HepG2 (cell line): Measurements from ENCODE around the gene MAP3K8. TPM values are rescaled to one million over a fixed set of nuclear protein-coding genes. Genes with fewer than 3 reads are reported as not detected.

Experiments
- ATAC-seq: fragments of 200-7000 bp; cut with Tn5 transposase; 3 replicates; pipeline ENCODE4 v1.9.1; 2020; ENCODE audit warnings: mild to moderate bottlenecking, moderate library complexity
- BruUV-seq: library from RNA; stranded (reverse); fragments of 400-500 nt; replicated peaks from 2 replicates; lab custom pipeline; 2021; lab: Mats Ljungman, UMichigan
- CTCF ChIA-PET: fragments of 300-600 bp; formaldehyde crosslinking; extraction: SDS; loops from one replicate; lab custom pipeline; 2021; ENCODE audit warnings: low total read pairs, inconsistent platforms, low intra/inter-chr PET ratio; lab: Yijun Ruan, JAX
- POLR2A ChIA-PET: fragments of 350-600 bp; sonication (Branson Sonifier 250); formaldehyde crosslinking; loops from one replicate; lab custom pipeline; 2020; ENCODE audit warnings: antibody characterized with exemption, inconsistent platforms; lab: Yijun Ruan, JAX
- DNase-seq: peaks from one replicate; pipeline ENCODE4 v3.0.0-alpha.2; 2015; ENCODE audit warnings: low spot score
- FAIRE-seq: peaks from 3 replicates; lab custom pipeline; 2011; peaks lifted over from hg19 to GRCh38; lab: Jason Lieb, UNC
- H2AFZ ChIP-seq: one replicate; pipeline ENCODE4 v1.6.1; 2011; ENCODE audit warnings: low read length, inconsistent platforms
- H3K27ac ChIP-seq: fragments of 300-600 bp; 3 replicates; pipeline ENCODE4 v1.8.0; 2011; ENCODE audit warnings: mixed run types, mild to moderate bottlenecking, mixed read lengths, low read length, inconsistent platforms; ENCODE audit not compliant: insufficient read depth; ENCODE audit errors: extremely low read length
- H3K27me3 ChIP-seq, 2 experiments: fragments of 200-600 bp in 1 of 2; 2 replicates in 1 of 2; 3 replicates in 1 of 2; pipeline versions ENCODE4 v1.6.0 to v1.8.0; 2011; ENCODE audit warnings: low read length in 2 of 2, mild to moderate bottlenecking in 2 of 2, moderate library complexity in 2 of 2, inconsistent platforms in 1 of 2; ENCODE audit not compliant: insufficient read depth in 2 of 2, control insufficient read depth in 1 of 2
- H3K36me3 ChIP-seq, 2 experiments: fragments of 200-600 bp in 1 of 2; replicated peaks in 1 of 2; 2 replicates in 1 of 2; 3 replicates in 1 of 2; pipeline versions ENCODE4 v1.5.1 to v1.8.0; 2011; ENCODE audit warnings: low read length in 2 of 2, inconsistent platforms in 1 of 2; ENCODE audit not compliant: insufficient read depth in 2 of 2, control insufficient read depth in 1 of 2
- H3K4me1 ChIP-seq: 2 replicates; pipeline ENCODE4 v1.5.1; 2012; ENCODE audit warnings: low read length, inconsistent platforms; ENCODE audit not compliant: insufficient read depth
- H3K4me2 ChIP-seq: 2 replicates; pipeline ENCODE4 v1.6.0; 2011; ENCODE audit warnings: low read depth, low read length, inconsistent platforms
- H3K4me3 ChIP-seq, 3 experiments: fragments of 200-600 bp in 1 of 3; sonication (generic), shearing (Covaris generic) in 1 of 3; replicated peaks in 1 of 3; 2 replicates each; pipeline ENCODE4 v1.5.1; 2011 to 2016; ENCODE audit warnings: low read length in 3 of 3, inconsistent platforms in 2 of 3, low read depth in 2 of 3, mild to moderate bottlenecking in 2 of 3, control low read depth in 1 of 3, mixed read lengths in 1 of 3; ENCODE audit not compliant: insufficient read depth in 1 of 3
- H3K79me2 ChIP-seq: one replicate; pipeline ENCODE4 v1.6.1; 2011; ENCODE audit warnings: low read length, inconsistent platforms; ENCODE audit not compliant: insufficient read depth
- H3K9ac ChIP-seq: 2 replicates; pipeline ENCODE4 v1.6.0; 2011; ENCODE audit warnings: mild to moderate bottlenecking, low read depth, low read length, inconsistent platforms; ENCODE audit not compliant: insufficient read depth
- H3K9me3 ChIP-seq: 2 replicates; pipeline ENCODE4 v1.5.1; 2012; ENCODE audit warnings: mild to moderate bottlenecking, low read length
- H4K20me1 ChIP-seq: 2 replicates; pipeline ENCODE4 v1.6.0; 2011; ENCODE audit warnings: inconsistent platforms, mild to moderate bottlenecking, low read length, moderate library complexity; ENCODE audit not compliant: insufficient read depth
- CENPT ChIP-seq: sonication (generic); formaldehyde crosslinking; IDR thresholded peaks from 2 replicates; pipeline ENCODE4 v1.8.0; 2022; ENCODE audit warnings: low read depth, mild to moderate bottlenecking, moderate library complexity, missing genetic modification reagents
- MZF1 ChIP-seq: sonication (generic); formaldehyde crosslinking; IDR thresholded peaks from 2 replicates; pipeline ENCODE4 v1.8.1; 2023; ENCODE audit warnings: mild to moderate bottlenecking, missing genetic modification reagents, borderline replicate concordance
- NR2F1 ChIP-seq, 2 experiments: fragments of 450-650 bp in 1 of 2; formaldehyde crosslinking in 1 of 2; IDR thresholded peaks; 2 replicates each; pipeline versions ENCODE4 v1.5.0 to v1.6.1; 2016 to 2020; ENCODE audit warnings: mild to moderate bottlenecking in 1 of 2, missing compliant biosample characterization in 1 of 2, missing genetic modification reagents in 1 of 2, moderate library complexity in 1 of 2
- POLR2G ChIP-seq: fragments of 200-400 bp; formaldehyde crosslinking; IDR thresholded peaks from 2 replicates; pipeline ENCODE4 v1.6.1; 2018; ENCODE audit warnings: mild to moderate bottlenecking, low read depth, low read length, moderate library complexity
- SRY ChIP-seq: sonication (generic); formaldehyde crosslinking; IDR thresholded peaks from 2 replicates; pipeline ENCODE4 v1.8.0; 2022; ENCODE audit warnings: mild to moderate bottlenecking, missing genetic modification reagents
- ZNF256 ChIP-seq: sonication (generic); formaldehyde crosslinking; conservative IDR thresholded peaks from 2 replicates; pipeline ENCODE4 v1.4.0; 2020; ENCODE audit warnings: missing genetic modification reagents
- ZNF484 ChIP-seq: sonication (generic); formaldehyde crosslinking; IDR thresholded peaks from 2 replicates; pipeline ENCODE4 v1.5.1; 2020; ENCODE audit warnings: mild to moderate bottlenecking, low read depth, missing genetic modification reagents, borderline replicate concordance
- WGBS: methylation state at CpG from one replicate; pipeline ENCODE4 v1.1.6; 2017; ENCODE audit warnings: low lambda C conversion rate; 5-methylcytosine and 5-hydroxymethylcytosine counted together
- in situ Hi-C: cut with HindIII; loops from 2 replicates; pipeline ENCODE4 v1.10.0; 2017; ENCODE audit warnings: low pct_unique_long_range_greater_than_20kb; ENCODE audit not compliant: extremely low pct_ligation_motif_present
- intact Hi-C: fragments of 100-400 bp; cut with micrococcal nuclease; formaldehyde crosslinking; loops from one replicate; pipeline ENCODE4 v1.10.0; 2022; ENCODE audit not compliant: unreplicated experiment
- polyA plus RNA-seq, 8 experiments: library from polyadenylated mRNA; depleted of rRNA in 3 of 8; stranded (reverse) in 7 of 8; unstranded in 1 of 8; fragments of >200 nt; fragmentation: Illumina TruSeq in 4 of 8; extraction: Trizol in 4 of 8; gene quantifications; 2 replicates each; pipeline versions ENCODE4 v1.2.1 to v1.2.3, GENCODE V29; 2011 to 2016; ENCODE audit warnings: low read depth in 4 of 8, missing spikeins in 1 of 8, mixed read lengths in 1 of 8; ENCODE audit not compliant: insufficient read depth in 1 of 8
- total RNA-seq, 5 experiments: library from RNA; depleted of rRNA; stranded (reverse); fragments of >200 nt; fragmentation: Illumina TruSeq; extraction: Trizol; gene quantifications; 2 replicates each; pipeline ENCODE4 v1.2.3, GENCODE V29; 2016; ENCODE audit warnings: low read depth in 1 of 5
- TF ChIP-seq, protein P1 (sequence below): sonication (generic); formaldehyde crosslinking; IDR thresholded peaks from 2 replicates; pipeline ENCODE4 v1.4.0; 2020; ENCODE audit warnings: mild to moderate bottlenecking, low read depth, missing genetic modification reagents

The MAP3K8 gene
- total and polyA plus RNA-seq, 2 of the 13 experiments (the other 11 are each of a cell fraction or from before 2014, with no cell fraction given), result 19.3 to 37.9 TPM

DNA sequence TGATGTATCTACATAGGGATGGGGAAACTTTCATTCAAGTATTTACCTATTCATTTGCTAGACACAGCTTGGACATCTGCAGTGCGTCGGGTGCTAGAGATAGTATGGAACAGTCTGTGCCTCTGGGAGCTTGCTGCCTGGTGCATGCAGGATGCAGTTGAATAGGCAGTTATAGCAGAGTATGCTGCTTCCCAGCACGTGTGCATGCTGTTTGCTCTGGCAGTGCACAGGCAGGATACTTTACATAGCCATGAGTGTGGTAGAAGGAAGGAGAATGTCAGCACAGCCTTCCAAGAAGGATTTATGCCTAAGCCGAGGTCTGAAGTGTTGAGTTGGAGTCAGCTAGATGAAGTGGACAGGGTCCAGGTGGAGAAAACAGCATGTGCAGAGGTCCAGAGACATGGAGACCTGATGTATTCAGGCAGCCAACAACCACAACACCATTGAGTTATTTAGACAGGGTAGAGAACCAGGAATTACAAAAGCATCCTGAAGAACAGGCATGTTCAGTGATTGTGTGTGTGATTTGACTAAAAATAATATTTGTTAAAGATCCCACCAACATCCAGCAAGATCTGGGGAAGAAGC, 8.1 kb downstream of the MAP3K8 start:
- 79% methylated on average over 4 of the region's 4 CpGs for WGBS
- FAIRE-seq, result no peak
- DNase-seq, result no peak
- no peak overlapping the region for H3K4me2 ChIP-seq
- no peak for ATAC-seq
- in situ Hi-C loops, result loop anchor here (25.0 kb wide), 1 partner anchor 1495 kb away; the partner anchor contains the start of gene ARHGAP12
- peaks cover 35% of the 10 kb centered on the region for H3K4me1 ChIP-seq
- intact Hi-C loops, result no loop called here
- peaks cover 3 to 44% of the 10 kb centered on the region in 2 experiments for H3K36me3 ChIP-seq
- POLR2A ChIA-PET, result interaction anchor here (1.4 to 3.7 kb wide), 2 partner anchors 8 to 22 kb away, joined by 3 to 10 read pairs; partner anchors contain the start of gene MAP3K8
- no peaks in the 10 kb centered on the region for H3K27me3 ChIP-seq
- TF ChIP-seq CENPT (CRISPR knock-in tag) (no peak), ZNF256 (CRISPR knock-in tag) (no peak), NR2F1 (CRISPR knock-in tag; IDR thresholded peaks at IDR 0.05) (no peak), SRY (CRISPR knock-in tag) (no peak), ZNF484 (CRISPR knock-in tag) (no peak), POLR2G (0 out of 2 replicates have a peak, but pooled peaks have one; percentile 28), MZF1 (CRISPR knock-in tag) (no peak)
- TF ChIP-seq, protein P1, sequence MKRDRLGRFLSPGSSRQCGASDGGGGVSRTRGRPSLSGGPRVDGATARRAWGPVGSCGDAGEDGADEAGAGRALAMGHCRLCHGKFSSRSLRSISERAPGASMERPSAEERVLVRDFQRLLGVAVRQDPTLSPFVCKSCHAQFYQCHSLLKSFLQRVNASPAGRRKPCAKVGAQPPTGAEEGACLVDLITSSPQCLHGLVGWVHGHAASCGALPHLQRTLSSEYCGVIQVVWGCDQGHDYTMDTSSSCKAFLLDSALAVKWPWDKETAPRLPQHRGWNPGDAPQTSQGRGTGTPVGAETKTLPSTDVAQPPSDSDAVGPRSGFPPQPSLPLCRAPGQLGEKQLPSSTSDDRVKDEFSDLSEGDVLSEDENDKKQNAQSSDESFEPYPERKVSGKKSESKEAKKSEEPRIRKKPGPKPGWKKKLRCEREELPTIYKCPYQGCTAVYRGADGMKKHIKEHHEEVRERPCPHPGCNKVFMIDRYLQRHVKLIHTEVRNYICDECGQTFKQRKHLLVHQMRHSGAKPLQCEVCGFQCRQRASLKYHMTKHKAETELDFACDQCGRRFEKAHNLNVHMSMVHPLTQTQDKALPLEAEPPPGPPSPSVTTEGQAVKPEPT (CRISPR knock-in tag), result no peak
- TF ChIP-seq, all 625 proteins: peak for 1
- Histone ChIP-seq H4K20me1 (peaks cover 26% of the 10 kb centered on the region), H3K9me3 (no peaks in the 10 kb centered on the region), H3K4me3 (no peak overlapping the region), H3K27ac (no peak overlapping the region), H3K79me2 (peaks cover 59% of the 10 kb centered on the region), H2AFZ (no peak overlapping the region), H3K9ac (no peak overlapping the region)
- CTCF ChIA-PET, result no interaction called here
- no TSS peak for BruUV-seq
